Glutamatergic neuron (in vitro differentiated cells): ENCODE data around the gene UIMC1. TPM values are rescaled to one million over a fixed set of nuclear protein-coding genes. Genes with fewer than 3 reads are reported as not detected.

Experiments
- DNase-seq: peaks from one replicate; pipeline ENCODE4 v3.0.0; 2022
- H3K27ac Mint-ChIP-seq: one replicate; pipeline ENCODE4 v1.8.0; 2020; ENCODE audit warnings: mild to moderate bottlenecking, mixed read lengths, inconsistent platforms; ENCODE audit not compliant: unreplicated experiment
- H3K27me3 Mint-ChIP-seq: one replicate; pipeline ENCODE4 v1.8.0; 2020; ENCODE audit warnings: mild to moderate bottlenecking, moderate library complexity, mixed read lengths, inconsistent platforms; ENCODE audit not compliant: unreplicated experiment
- H3K36me3 Mint-ChIP-seq: one replicate; pipeline ENCODE4 v1.8.0; 2020; ENCODE audit warnings: mild to moderate bottlenecking, mixed read lengths, inconsistent platforms; ENCODE audit not compliant: unreplicated experiment
- H3K4me1 Mint-ChIP-seq: one replicate; pipeline ENCODE4 v1.8.0; 2020; ENCODE audit warnings: mild to moderate bottlenecking, low read depth, mixed read lengths, inconsistent platforms; ENCODE audit not compliant: unreplicated experiment
- H3K4me3 Mint-ChIP-seq: one replicate; pipeline ENCODE4 v1.8.0; 2020; ENCODE audit warnings: mild to moderate bottlenecking, mixed read lengths, inconsistent platforms; ENCODE audit not compliant: unreplicated experiment
- H3K9me3 Mint-ChIP-seq: one replicate; pipeline ENCODE4 v1.8.0; 2020; ENCODE audit warnings: mild to moderate bottlenecking, moderate library complexity, mixed read lengths, inconsistent platforms; ENCODE audit not compliant: unreplicated experiment
- CTCF ChIP-seq: fragments of 200-600 bp; sonication (generic); IDR thresholded peaks from one replicate; pipeline ENCODE4 v1.5.0; 2021; ENCODE audit not compliant: partially characterized antibody, unreplicated experiment
- total RNA-seq: library from RNA; stranded (reverse); fragmentation: NEBNext Ultra II Directional; extraction: Animal tissue kit (Norgen Biotek cat#: 25700); gene quantifications from one replicate; pipeline ENCODE4 v1.2.1, GENCODE V29; 2021; ENCODE audit not compliant: unreplicated experiment

UIMC1 gene
- total RNA-seq, 1 donor from 2014 or later: 38.5 TPM

GRCh38 chr5:176863765-176864098 lies 142.8 kb downstream of the UIMC1 start:
- no peaks in the 10 kb centered on the region for H3K9me3 Mint-ChIP-seq
- no peak overlapping the region for H3K4me3 Mint-ChIP-seq
- no peaks in the 10 kb centered on the region for H3K36me3 Mint-ChIP-seq
- no peak overlapping the region for H3K27ac Mint-ChIP-seq
- DNase-seq: no peak
- H3K4me1 Mint-ChIP-seq: peaks cover 18% of the 10 kb centered on the region
- no peak for TF ChIP-seq CTCF
- peaks cover 8% of the 10 kb centered on the region for H3K27me3 Mint-ChIP-seq

GRCh38 chr5:176863041-176863764 lies 143.4 kb downstream of the UIMC1 start:
- peaks cover 8% of the 10 kb centered on the region for H3K27me3 Mint-ChIP-seq
- H3K4me1 Mint-ChIP-seq: peaks cover 18% of the 10 kb centered on the region
- no peak for DNase-seq
- no peak for TF ChIP-seq CTCF
- H3K36me3 Mint-ChIP-seq: no peaks in the 10 kb centered on the region
- H3K4me3 Mint-ChIP-seq: no peak overlapping the region
- no peaks in the 10 kb centered on the region for H3K9me3 Mint-ChIP-seq
- no peak overlapping the region for H3K27ac Mint-ChIP-seq

GRCh38 chr5:176862330-176862995 lies 144.1 kb downstream of the UIMC1 start:
- no peak for DNase-seq
- no peaks in the 10 kb centered on the region for H3K9me3 Mint-ChIP-seq
- TF ChIP-seq CTCF: no peak
- H3K4me3 Mint-ChIP-seq: no peak overlapping the region
- no peak overlapping the region for H3K27ac Mint-ChIP-seq
- peaks cover 16% of the 10 kb centered on the region for H3K4me1 Mint-ChIP-seq
- no peaks in the 10 kb centered on the region for H3K36me3 Mint-ChIP-seq
- H3K27me3 Mint-ChIP-seq: peaks cover 11% of the 10 kb centered on the region

- Mint-ChIP-seq H3K36me3 (no peaks in the 10 kb centered on the region), H3K9me3 (no peaks in the 10 kb centered on the region), H3K4me1 (peaks cover 7% of the 10 kb centered on the region), H3K27me3 (peaks cover 15% of the 10 kb centered on the region), H3K27ac (no peak overlapping the region), H3K4me3 (no peak overlapping the region)
- TF ChIP-seq CTCF: no peak
- no peak for DNase-seq
Observed at GRCh38 chr5:176861276-176861675, 145.3 kb downstream of the UIMC1 start.

GRCh38 chr5:176860381-176860780 lies 146.2 kb downstream of the UIMC1 start:
- Mint-ChIP-seq H3K27me3 (peaks cover 11% of the 10 kb centered on the region), H3K4me1 (peaks cover 5% of the 10 kb centered on the region), H3K9me3 (no peaks in the 10 kb centered on the region), H3K36me3 (no peaks in the 10 kb centered on the region), H3K4me3 (no peak overlapping the region), H3K27ac (no peak overlapping the region)
- DNase-seq: no peak
- no peak for TF ChIP-seq CTCF
